Erythroblast (primary cell): Measurements from ENCODE around the gene ATP6V1F.

ENCODE experiments used
- GATA1 ChIP-seq: IDR thresholded peaks from 2 replicates; pipeline ENCODE4 v1.6.1; 2011; ENCODE audit warnings: low read depth, mild to moderate bottlenecking, control low read depth, low read length, moderate library complexity
- POLR2A ChIP-seq: IDR thresholded peaks from 2 replicates; pipeline ENCODE4 v1.6.1; 2011; ENCODE audit warnings: mild to moderate bottlenecking, low read length

- TF ChIP-seq POLR2A (no peak), GATA1 (no peak)
Observed at GRCh38 chr7:128832880-128833147, 29.8 kb upstream of the ATP6V1F start.
